HEK293T (cell line): Measurements from ENCODE around the gene FAM200A.

Source experiments
- BHLHE40 ChIP-seq: fragments of 450-650 bp; IDR thresholded peaks from 2 replicates; pipeline ENCODE4 v1.6.1; 2016; ENCODE audit warnings: mild to moderate bottlenecking, moderate library complexity, borderline replicate concordance
- FOXA1 ChIP-seq: fragments of 450-650 bp; IDR thresholded peaks from 2 replicates; pipeline ENCODE4 v1.6.1; 2016; ENCODE audit warnings: mild to moderate bottlenecking
- SP1 ChIP-seq: fragments of 450-650 bp; IDR thresholded peaks from 2 replicates; pipeline ENCODE4 v1.6.1; 2017
- SUZ12 ChIP-seq: fragments of 450-650 bp; IDR thresholded peaks from 2 replicates; pipeline ENCODE4 v1.6.1; 2016; ENCODE audit warnings: mild to moderate bottlenecking

DNA sequence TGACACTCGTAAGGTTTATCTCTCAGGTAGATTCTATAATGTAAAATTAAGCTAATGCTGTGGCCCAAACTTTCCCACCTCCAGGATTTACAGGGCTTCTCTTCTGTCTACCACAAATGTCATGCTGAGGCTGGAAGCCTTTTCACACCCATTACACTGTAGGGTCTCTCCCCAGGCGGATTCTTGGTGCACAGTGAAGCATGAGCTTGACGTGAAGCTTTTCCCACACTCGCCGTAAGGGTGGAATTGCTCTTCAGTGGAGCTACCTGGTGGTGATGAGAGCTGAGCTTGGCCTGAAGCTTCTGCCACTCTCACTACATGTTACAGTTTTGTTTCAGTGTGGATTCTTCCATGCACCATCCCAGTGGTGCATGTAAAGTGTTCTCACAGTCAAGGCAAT lies 11.4 kb downstream of the FAM200A start:
- TF ChIP-seq SP1 (no peak), FOXA1 (no peak), BHLHE40 (no peak), SUZ12 (no peak)
